Hepatocyte (in vitro differentiated cells): Measurements from ENCODE around the gene ZNF789.

Source experiments
- CTCF ChIP-seq: fragments of 200-600 bp; sonication (generic); IDR thresholded peaks from 2 replicates; pipeline ENCODE4 v1.5.1; 2016; ENCODE audit warnings: antibody characterized with exemption, mild to moderate bottlenecking; ENCODE audit not compliant: poor library complexity
- EZH2 ChIP-seq: fragments of 200-600 bp; sonication (generic); IDR thresholded peaks from 2 replicates; pipeline ENCODE4 v1.6.1; 2016; ENCODE audit warnings: antibody characterized with exemption, mild to moderate bottlenecking, borderline replicate concordance

DNA sequence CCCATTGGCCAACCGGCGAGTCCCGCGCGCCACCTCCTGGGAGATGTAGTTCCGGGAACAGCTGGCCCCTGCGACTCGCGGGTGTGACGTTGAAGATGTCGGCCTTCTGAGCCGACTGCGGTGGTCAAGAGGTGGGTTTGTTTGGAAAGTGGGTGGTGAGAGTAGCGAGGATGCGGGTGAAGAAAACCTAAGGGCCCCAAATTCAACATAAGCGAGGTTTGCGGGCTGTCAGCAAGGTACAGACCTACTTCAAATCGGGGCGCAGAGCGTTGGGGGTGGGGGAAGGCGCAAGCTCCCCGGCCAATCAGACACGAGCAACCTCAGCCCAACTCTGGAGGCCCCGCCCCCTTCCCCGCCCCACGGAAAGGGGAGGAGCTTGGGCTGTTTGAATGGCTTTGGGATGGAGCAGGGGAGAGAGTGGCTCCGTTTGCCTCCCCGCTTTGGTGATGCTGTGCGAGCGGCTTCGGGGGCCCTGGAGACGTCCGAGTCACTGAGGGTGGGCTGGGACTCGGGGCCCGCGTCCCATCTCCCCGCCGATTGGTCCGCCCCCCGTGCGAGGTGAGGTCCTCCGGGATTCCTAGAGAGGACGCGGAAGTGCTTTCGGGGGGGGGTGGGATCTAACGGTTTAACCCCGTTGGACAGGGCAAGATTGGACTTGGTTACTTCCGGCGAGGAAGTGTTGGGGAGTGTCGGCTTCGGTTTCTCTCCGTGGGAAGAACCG, 32.1 kb downstream of the ZNF789 start, which contains the start of gene ZKSCAN5:
- TF ChIP-seq CTCF (no peak), EZH2 (no peak)
